H9 (cell line): ENCODE measurements around the gene AMH. TPM values are rescaled to one million over a fixed set of nuclear protein-coding genes. Genes with fewer than 3 reads are reported as not detected.

ENCODE experiments used
- DNase-seq: peaks from one replicate; pipeline ENCODE4 v3.0.0-alpha.2; 2017
- H2AFZ ChIP-seq: one replicate; pipeline ENCODE4 v1.6.1; 2013; ENCODE audit warnings: mild to moderate bottlenecking, low read length, control low read depth, moderate library complexity
- H2AK5ac ChIP-seq: 2 replicates; pipeline ENCODE4 v1.6.1; 2013; ENCODE audit warnings: low read length, control low read depth, mixed read lengths; ENCODE audit not compliant: insufficient read length
- H2BK120ac ChIP-seq: one replicate; pipeline ENCODE4 v1.6.1; 2013; ENCODE audit warnings: low read depth, mild to moderate bottlenecking, low read length, control low read depth, inconsistent platforms; ENCODE audit not compliant: poor library complexity, severe bottlenecking
- H2BK12ac ChIP-seq: 2 replicates; pipeline ENCODE4 v1.6.1; 2013; ENCODE audit warnings: low read length, control low read depth, mixed read lengths, low read depth; ENCODE audit not compliant: insufficient read length
- H2BK15ac ChIP-seq: 2 replicates; pipeline ENCODE4 v1.6.1; 2013; ENCODE audit warnings: low read depth, low read length, control low read depth
- H2BK20ac ChIP-seq: one replicate; pipeline ENCODE4 v1.6.1; 2013; ENCODE audit warnings: low read depth, mild to moderate bottlenecking, low read length, control low read depth, inconsistent platforms; ENCODE audit not compliant: poor library complexity, severe bottlenecking
- H2BK5ac ChIP-seq: 2 replicates; pipeline ENCODE4 v1.6.1; 2013; ENCODE audit warnings: low read length, control low read depth, mixed read lengths; ENCODE audit not compliant: insufficient read length
- H3K14ac ChIP-seq: 2 replicates; pipeline ENCODE4 v1.6.1; 2013; ENCODE audit warnings: low read length, control low read depth; ENCODE audit not compliant: insufficient read depth
- H3K18ac ChIP-seq: 2 replicates; pipeline ENCODE4 v1.6.1; 2013; ENCODE audit warnings: low read depth, mild to moderate bottlenecking, mixed read lengths, low read length, control low read depth; ENCODE audit not compliant: insufficient read length
- H3K23ac ChIP-seq: 2 replicates; pipeline ENCODE4 v1.6.1; 2013; ENCODE audit warnings: low read length, control low read depth, mixed read lengths, low read depth; ENCODE audit not compliant: insufficient read length
- H3K23me2 ChIP-seq: 2 replicates; pipeline ENCODE4 v1.6.1; 2013; ENCODE audit warnings: low read depth, mild to moderate bottlenecking, mixed read lengths, low read length, control low read depth; ENCODE audit not compliant: insufficient read length, poor library complexity, severe bottlenecking
- H3K27ac ChIP-seq: 2 replicates; pipeline ENCODE4 v1.5.1; 2013; ENCODE audit warnings: low read length, control low read depth, mixed read lengths, low read depth; ENCODE audit not compliant: insufficient read length
- H3K27me3 ChIP-seq: 2 replicates; pipeline ENCODE4 v1.6.1; 2013; ENCODE audit warnings: low read length, control low read depth, inconsistent platforms; ENCODE audit not compliant: insufficient read depth
- H3K4ac ChIP-seq: 2 replicates; pipeline ENCODE4 v1.6.1; 2013; ENCODE audit warnings: low read depth, mild to moderate bottlenecking, control low read depth, inconsistent platforms, low read length, moderate library complexity
- H3K4me1 ChIP-seq: 2 replicates; pipeline ENCODE4 v1.6.1; 2013; ENCODE audit warnings: low read length, control low read depth, inconsistent platforms; ENCODE audit not compliant: insufficient read depth
- H3K4me2 ChIP-seq: 2 replicates; pipeline ENCODE4 v1.6.1; 2013; ENCODE audit warnings: low read length, control low read depth, mixed read lengths; ENCODE audit not compliant: insufficient read length, insufficient read depth
- H3K56ac ChIP-seq: 2 replicates; pipeline ENCODE4 v1.6.1; 2013; ENCODE audit warnings: low read depth, mild to moderate bottlenecking, mixed read lengths, low read length, control low read depth; ENCODE audit not compliant: insufficient read length
- H3K79me1 ChIP-seq: 2 replicates; pipeline ENCODE4 v1.6.1; 2013; ENCODE audit warnings: low read depth, mild to moderate bottlenecking, moderate library complexity, low read length, control low read depth, inconsistent platforms; ENCODE audit not compliant: insufficient read depth, poor library complexity, severe bottlenecking
- H3K79me2 ChIP-seq: 2 replicates; pipeline ENCODE4 v1.6.1; 2013; ENCODE audit warnings: low read length, control low read depth, inconsistent platforms; ENCODE audit not compliant: insufficient read depth
- H3K9ac ChIP-seq: 2 replicates; pipeline ENCODE4 v1.6.1; 2013; ENCODE audit warnings: low read length, control low read depth, mixed read lengths; ENCODE audit not compliant: insufficient read length; ENCODE audit errors: extremely low read depth
- H3K9me3 ChIP-seq: one replicate; pipeline ENCODE4 v1.6.1; 2013; ENCODE audit warnings: low read depth, low read length, inconsistent platforms; ENCODE audit not compliant: control insufficient read depth
- H3T11ph ChIP-seq: one replicate; pipeline ENCODE4 v1.6.1; 2013; ENCODE audit warnings: mild to moderate bottlenecking, low read length, control low read depth, inconsistent platforms
- H4K20me1 ChIP-seq: one replicate; pipeline ENCODE4 v1.6.1; 2013; ENCODE audit not compliant: control insufficient read depth, insufficient read length, insufficient read depth
- H4K5ac ChIP-seq: 2 replicates; pipeline ENCODE4 v1.6.1; 2013; ENCODE audit warnings: low read depth, mild to moderate bottlenecking, mixed read lengths, low read length, control low read depth; ENCODE audit not compliant: insufficient read length
- H4K8ac ChIP-seq: replicated peaks from 2 replicates; pipeline ENCODE4 v1.6.1; 2013; ENCODE audit warnings: low read length, control low read depth, mixed read lengths, low read depth; ENCODE audit not compliant: insufficient read length
- H4K91ac ChIP-seq: 2 replicates; pipeline ENCODE4 v1.6.1; 2013; ENCODE audit warnings: low read depth, mild to moderate bottlenecking, moderate library complexity, mixed read lengths, low read length, control low read depth; ENCODE audit not compliant: insufficient read length
- H3K27ac Mint-ChIP-seq, 3 experiments: 2 replicates in 2 of 3; 3 replicates in 1 of 3; pipeline ENCODE4 v1.8.0; 2020 to 2021; ENCODE audit warnings: mixed read lengths in 3 of 3, mild to moderate bottlenecking in 1 of 3, moderate library complexity in 1 of 3
- H3K27me3 Mint-ChIP-seq: 2 replicates; pipeline ENCODE4 v1.8.0; 2021; ENCODE audit warnings: low read depth, mild to moderate bottlenecking, moderate library complexity, mixed read lengths
- H3K36me3 Mint-ChIP-seq, 3 experiments: 2 replicates in 2 of 3; 3 replicates in 1 of 3; pipeline ENCODE4 v1.8.0; 2020 to 2021; ENCODE audit warnings: low read depth in 3 of 3, mixed read lengths in 3 of 3; ENCODE audit not compliant: insufficient read depth in 1 of 3
- H3K4me1 Mint-ChIP-seq, 2 experiments: 2 replicates each; pipeline ENCODE4 v1.8.0; 2020; ENCODE audit warnings: mixed read lengths in 2 of 2
- H3K4me3 Mint-ChIP-seq, 2 experiments: 2 replicates in 1 of 2; 3 replicates in 1 of 2; pipeline ENCODE4 v1.8.0; 2020 to 2021; ENCODE audit warnings: mild to moderate bottlenecking in 2 of 2, mixed read lengths in 2 of 2, moderate library complexity in 1 of 2
- H3K9me3 Mint-ChIP-seq, 2 experiments: 2 replicates in 1 of 2; 3 replicates in 1 of 2; pipeline ENCODE4 v1.8.0; 2020; ENCODE audit warnings: mild to moderate bottlenecking in 2 of 2, mixed read lengths in 2 of 2, moderate library complexity in 1 of 2
- WGBS: extraction: QIAGEN DNeasy Blood & Tissue Kit; methylation state at CpG from one replicate; pipeline ENCODE4 v1.1.7; 2013; ENCODE audit warnings: missing lambda C conversion rate, low lambda C conversion rate, mixed read lengths; ENCODE audit not compliant: insufficient read length; ENCODE audit errors: extremely low coverage; 5-methylcytosine and 5-hydroxymethylcytosine counted together
- total RNA-seq: library from RNA; stranded (reverse); gene quantifications from 2 replicates; pipeline ENCODE4 v1.2.1, GENCODE V29; 2021
- TF ChIP-seq, protein P1 (sequence below): fragments of 200-600 bp; sonication (generic); conservative IDR thresholded peaks from 3 replicates; pipeline ENCODE4 v1.8.0; 2021; ENCODE audit warnings: antibody characterized with exemption, mild to moderate bottlenecking

AMH gene
- total RNA-seq, 1 experiment from 2014 or later: 70.7 TPM

DNA sequence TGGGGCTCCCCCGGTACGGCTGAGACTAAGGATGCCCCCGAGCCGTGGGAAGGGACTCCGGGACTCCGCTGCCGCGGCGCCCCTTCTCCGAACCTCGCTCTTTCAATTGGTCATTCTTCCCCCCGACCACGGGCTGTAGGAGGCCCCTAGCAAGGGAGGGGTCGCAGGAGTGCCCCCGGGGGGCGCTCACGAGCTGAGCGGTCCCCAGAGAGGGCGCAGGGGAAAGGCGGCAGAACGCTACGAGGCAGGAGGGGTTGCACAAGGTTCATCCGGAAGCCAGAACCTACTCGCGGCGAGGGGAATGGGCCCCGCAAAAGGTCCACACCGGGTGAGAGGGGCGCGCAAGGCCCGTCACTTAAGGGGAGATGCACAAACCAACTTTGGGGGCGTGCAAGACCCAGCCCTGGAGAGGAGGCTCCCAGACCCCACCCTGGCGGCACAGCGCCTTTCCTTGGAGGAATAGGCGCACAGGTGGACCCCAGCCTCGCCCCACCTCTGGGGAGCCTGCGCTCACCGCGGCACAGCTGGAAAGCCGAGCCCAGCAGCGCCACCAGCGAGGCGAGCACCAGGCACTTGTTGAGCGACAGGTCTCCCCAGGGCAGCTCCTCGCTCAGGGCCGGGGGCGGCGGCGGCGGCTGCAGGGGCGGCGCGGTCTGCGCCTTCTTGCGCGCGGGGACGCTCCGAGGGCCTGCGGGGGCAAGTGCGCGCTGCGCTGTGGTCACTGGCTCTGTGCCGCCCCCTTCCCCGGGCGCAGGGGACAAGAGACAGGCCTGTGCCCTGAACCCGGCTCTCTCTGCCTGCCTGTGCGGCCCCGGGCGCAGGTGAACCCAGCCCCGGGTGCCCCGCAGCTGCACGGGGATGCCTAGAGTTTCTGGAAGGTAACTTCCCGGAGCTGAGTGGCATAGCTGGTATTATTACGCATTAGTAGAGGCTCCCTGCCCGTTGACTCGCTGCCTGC, 4.3 kb downstream of the AMH start:
- Mint-ChIP-seq H3K4me3 (peak overlapping the region; percentile 62 to 85), H3K27ac (peak overlapping the region in 2 of 3 experiments; percentile 71 to 95; a peak in 3 of 7 replicates), H3K36me3 (peaks cover 0 to 3% (median 0%) of the 10 kb centered on the region in 3 experiments; a peak in 3 of 7 replicates), H3K9me3 (no peaks in the 10 kb centered on the region), H3K27me3 (peaks cover 14% of the 10 kb centered on the region), H3K4me1 (peaks cover 4% of the 10 kb centered on the region in 2 experiments)
- Histone ChIP-seq H2BK5ac (no peak overlapping the region), H3K56ac (no peak overlapping the region), H3K27ac (no peak overlapping the region), H2BK12ac (no peak overlapping the region), H2AK5ac (no peak overlapping the region), H3T11ph (no peak overlapping the region), H4K91ac (no peak overlapping the region), H4K8ac (no peak overlapping the region), H3K14ac (no peak overlapping the region), H3K9me3 (no peaks in the 10 kb centered on the region), H4K20me1 (no peaks in the 10 kb centered on the region), H3K4me2 (peak overlapping the region; percentile 58), H2BK20ac (no peak overlapping the region), H3K27me3 (no peaks in the 10 kb centered on the region; the same call in 1 of the 2 replicates), H2BK15ac (no peak overlapping the region), H3K79me2 (no peaks in the 10 kb centered on the region), H2AFZ (no peak overlapping the region), H3K9ac (no peak overlapping the region), H3K18ac (no peak overlapping the region), H2BK120ac (no peak overlapping the region), H3K23ac (no peak overlapping the region), H3K4ac (no peak overlapping the region), H3K4me1 (no peaks in the 10 kb centered on the region), H3K79me1 (no peaks in the 10 kb centered on the region), H3K23me2 (peaks cover 10% of the 10 kb centered on the region), H4K5ac (no peak overlapping the region)
- WGBS: no CpG with 5 or more reads among the region's 77 CpGs
- TF ChIP-seq, protein P1, sequence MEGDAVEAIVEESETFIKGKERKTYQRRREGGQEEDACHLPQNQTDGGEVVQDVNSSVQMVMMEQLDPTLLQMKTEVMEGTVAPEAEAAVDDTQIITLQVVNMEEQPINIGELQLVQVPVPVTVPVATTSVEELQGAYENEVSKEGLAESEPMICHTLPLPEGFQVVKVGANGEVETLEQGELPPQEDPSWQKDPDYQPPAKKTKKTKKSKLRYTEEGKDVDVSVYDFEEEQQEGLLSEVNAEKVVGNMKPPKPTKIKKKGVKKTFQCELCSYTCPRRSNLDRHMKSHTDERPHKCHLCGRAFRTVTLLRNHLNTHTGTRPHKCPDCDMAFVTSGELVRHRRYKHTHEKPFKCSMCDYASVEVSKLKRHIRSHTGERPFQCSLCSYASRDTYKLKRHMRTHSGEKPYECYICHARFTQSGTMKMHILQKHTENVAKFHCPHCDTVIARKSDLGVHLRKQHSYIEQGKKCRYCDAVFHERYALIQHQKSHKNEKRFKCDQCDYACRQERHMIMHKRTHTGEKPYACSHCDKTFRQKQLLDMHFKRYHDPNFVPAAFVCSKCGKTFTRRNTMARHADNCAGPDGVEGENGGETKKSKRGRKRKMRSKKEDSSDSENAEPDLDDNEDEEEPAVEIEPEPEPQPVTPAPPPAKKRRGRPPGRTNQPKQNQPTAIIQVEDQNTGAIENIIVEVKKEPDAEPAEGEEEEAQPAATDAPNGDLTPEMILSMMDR: peak; percentile 64
- peak; percentile 79 for DNase-seq
